Thymus (tissue), 11 donors: ENCODE measurements around the gene COPS7B. TPM values are rescaled to one million over a fixed set of nuclear protein-coding genes. Genes with fewer than 3 reads are reported as not detected.
A peak's percentile ranks its signal among the peaks of the same experiment; 100 is the strongest.

Source experiments
- DNase-seq, 9 donors: peaks; one replicate each; pipeline ENCODE4 v3.0.0-alpha.2; 2013; ENCODE audit warnings: low spot score in 9 of 9, low read depth in 6 of 9, missing footprints in 1 of 9
- H3K27ac ChIP-seq, 2 donors: one replicate each; pipeline ENCODE4 v1.5.1; 2013; ENCODE audit warnings: control low read depth in 1 of 2, low read depth in 1 of 2, low read length in 1 of 2, mild to moderate bottlenecking in 1 of 2, moderate library complexity in 1 of 2
- H3K27me3 ChIP-seq, 2 donors: one replicate each; pipeline ENCODE4 v1.5.1; 2013; ENCODE audit warnings: low read length in 1 of 2; ENCODE audit not compliant: control insufficient read depth in 2 of 2, insufficient read depth in 1 of 2
- H3K36me3 ChIP-seq, 2 donors: one replicate each; pipeline ENCODE4 v1.5.1; 2013; ENCODE audit warnings: low read length in 1 of 2, mild to moderate bottlenecking in 1 of 2, moderate library complexity in 1 of 2; ENCODE audit not compliant: control insufficient read depth in 2 of 2, insufficient read depth in 2 of 2
- H3K4me1 ChIP-seq, 2 donors: one replicate each; pipeline ENCODE4 v1.5.1; 2013; ENCODE audit warnings: low read length in 2 of 2; ENCODE audit not compliant: control insufficient read depth in 2 of 2, insufficient read depth in 2 of 2
- H3K4me3 ChIP-seq, 2 donors: one replicate each; pipeline ENCODE4 v1.5.1; 2013; ENCODE audit warnings: low read length in 2 of 2, control low read depth in 1 of 2, mild to moderate bottlenecking in 1 of 2
- H3K9me3 ChIP-seq, 2 donors: one replicate each; pipeline ENCODE4 v1.5.1; 2013; ENCODE audit warnings: low read length in 1 of 2, mild to moderate bottlenecking in 1 of 2; ENCODE audit not compliant: control insufficient read depth in 2 of 2, insufficient read depth in 1 of 2
- WGBS: extraction: QIAGEN DNeasy Blood & Tissue Kit; methylation state at CpG from one replicate; pipeline ENCODE4 v1.1.7; 2013; 5-methylcytosine and 5-hydroxymethylcytosine counted together
- polyA plus RNA-seq: library from polyadenylated mRNA; stranded (reverse); fragments of 200-250 nt; gene quantifications from one replicate; pipeline ENCODE4 v1.2.3, GENCODE V29; 2013
- total RNA-seq: library from RNA; stranded (reverse); fragments of 120-200 nt; gene quantifications from one replicate; pipeline ENCODE4 v1.2.4, GENCODE V29; 2013
- donor health status: healthy.

COPS7B gene
- total and polyA plus RNA-seq, 2 donors = 18.6 to 29.0 TPM

DNA sequence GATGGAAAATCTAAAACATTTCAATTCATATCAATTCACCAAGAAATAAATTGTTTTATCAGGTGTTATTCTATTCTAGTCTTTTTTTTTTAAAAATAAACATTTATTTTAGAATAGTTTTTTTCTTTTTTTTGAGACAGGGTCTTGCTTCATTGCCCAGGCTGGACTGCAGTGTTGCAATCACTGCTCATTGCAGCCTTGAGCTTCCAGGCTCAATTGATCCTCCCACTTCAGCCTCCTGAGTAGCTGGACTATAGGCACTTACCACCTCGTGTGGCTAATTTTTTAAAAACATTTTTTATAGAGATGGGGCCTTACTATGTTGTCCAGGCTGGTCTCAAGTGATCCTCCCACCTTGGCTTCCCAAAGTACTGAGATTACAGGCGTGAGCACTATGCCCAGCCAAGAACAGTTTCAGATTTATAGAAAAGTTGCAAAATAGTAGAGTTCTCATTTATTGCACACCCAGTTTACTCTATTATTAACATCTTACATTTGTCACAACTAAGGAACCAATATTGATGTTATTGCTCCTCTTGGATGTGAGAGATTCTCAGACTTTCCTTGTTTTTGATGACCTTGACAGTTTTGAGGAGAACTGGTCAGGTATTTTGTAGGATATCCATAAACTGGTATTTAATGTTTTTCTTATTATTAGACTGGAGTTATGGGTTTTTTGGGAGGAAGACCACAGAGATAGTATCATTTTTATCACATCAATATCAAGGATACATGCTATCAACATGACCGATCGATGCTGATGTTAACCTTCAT lies 35.0 kb upstream of the COPS7B start:
- DNase-seq = no peak
- no peak overlapping the region for H3K4me3 ChIP-seq
- WGBS = 99% methylated on average over 4 of the region's 4 CpGs

GRCh38 chr2:231752061-231752460 lies 34.2 kb upstream of the COPS7B start:
- WGBS = 49% methylated on average over 2 of the region's 2 CpGs
- peak overlapping the region in 1 of 2 donors; percentile 86 for H3K27ac ChIP-seq
- peak in 5 of 9 donors; percentile 49 to 85 (median 61) for DNase-seq
- no peaks in the 10 kb centered on the region for H3K27me3 ChIP-seq
- peaks cover 17 to 49% of the 10 kb centered on the region in 2 donors for H3K4me1 ChIP-seq
- no peak overlapping the region for H3K4me3 ChIP-seq
- no peaks in the 10 kb centered on the region for H3K9me3 ChIP-seq
- no peaks in the 10 kb centered on the region for H3K36me3 ChIP-seq

More for the DNA sequence above, 35.0 kb upstream of the COPS7B start:
- Histone ChIP-seq H3K27me3 (no peaks in the 10 kb centered on the region), H3K36me3 (no peaks in the 10 kb centered on the region), H3K9me3 (no peaks in the 10 kb centered on the region), H3K4me1 (peaks cover 11 to 43% of the 10 kb centered on the region in 2 donors), H3K27ac (peak overlapping the region in 1 of 2 donors; percentile 86)

DNA sequence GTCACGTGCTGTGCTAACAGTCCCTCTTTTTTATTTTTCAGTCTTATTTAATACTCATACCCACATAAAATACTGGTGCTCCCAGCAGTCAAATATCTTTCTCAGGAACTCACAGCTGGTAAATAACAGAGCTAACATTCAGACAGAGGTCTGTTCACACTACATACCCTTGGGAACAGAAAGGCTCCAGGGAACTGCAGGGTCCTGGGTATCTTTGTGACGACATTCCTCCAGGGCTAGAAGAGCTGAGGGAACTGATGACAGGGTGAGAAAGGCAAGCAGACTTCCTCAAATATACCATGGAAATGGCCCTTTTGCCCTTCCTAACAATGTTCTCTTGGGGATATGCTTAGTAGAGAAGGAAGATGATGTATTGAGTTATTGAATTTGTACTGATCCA lies 24.5 kb upstream of the COPS7B start:
- WGBS = 95% methylated on average over 2 of the region's 2 CpGs
- H3K9me3 ChIP-seq = no peaks in the 10 kb centered on the region
- H3K4me3 ChIP-seq = no peak overlapping the region
- no peak for DNase-seq
- peaks cover 14 to 19% of the 10 kb centered on the region in 2 donors for H3K4me1 ChIP-seq
- H3K36me3 ChIP-seq = no peaks in the 10 kb centered on the region
- no peaks in the 10 kb centered on the region for H3K27me3 ChIP-seq
- no peak overlapping the region for H3K27ac ChIP-seq

GRCh38 chr2:231764124-231764523 lies 22.1 kb upstream of the COPS7B start:
- Histone ChIP-seq H3K27ac (no peak overlapping the region), H3K4me3 (no peak overlapping the region), H3K27me3 (no peaks in the 10 kb centered on the region), H3K4me1 (peaks cover 13 to 17% of the 10 kb centered on the region in 2 donors), H3K9me3 (no peaks in the 10 kb centered on the region), H3K36me3 (no peaks in the 10 kb centered on the region)
- DNase-seq = no peak

DNA sequence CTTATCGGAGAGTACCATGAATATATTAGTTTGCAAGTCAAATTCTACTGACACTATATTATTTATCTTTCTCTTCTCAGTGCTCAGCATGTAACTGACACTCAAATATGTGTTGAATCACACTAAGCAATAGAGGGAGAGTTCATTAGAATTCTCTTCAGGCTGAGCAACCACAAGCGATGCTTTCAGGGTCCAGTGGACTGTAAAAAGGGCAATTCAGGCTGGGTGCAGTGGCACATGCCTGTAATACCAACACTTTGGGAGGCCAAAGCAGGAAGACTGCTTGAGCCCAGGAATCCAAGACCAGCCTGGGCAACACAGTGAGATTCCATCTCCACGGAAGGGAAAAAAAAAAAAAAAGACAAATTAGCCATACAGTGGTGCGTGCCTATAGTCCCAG lies 21.5 kb upstream of the COPS7B start:
- no peak for DNase-seq
- Histone ChIP-seq H3K4me3 (no peak overlapping the region), H3K9me3 (no peaks in the 10 kb centered on the region), H3K27me3 (no peaks in the 10 kb centered on the region), H3K4me1 (peaks cover 13 to 17% of the 10 kb centered on the region in 2 donors), H3K27ac (peak overlapping the region in 1 of 2 donors; percentile 67), H3K36me3 (no peaks in the 10 kb centered on the region)
- WGBS = 96% methylated on average over 4 of the region's 4 CpGs

DNA sequence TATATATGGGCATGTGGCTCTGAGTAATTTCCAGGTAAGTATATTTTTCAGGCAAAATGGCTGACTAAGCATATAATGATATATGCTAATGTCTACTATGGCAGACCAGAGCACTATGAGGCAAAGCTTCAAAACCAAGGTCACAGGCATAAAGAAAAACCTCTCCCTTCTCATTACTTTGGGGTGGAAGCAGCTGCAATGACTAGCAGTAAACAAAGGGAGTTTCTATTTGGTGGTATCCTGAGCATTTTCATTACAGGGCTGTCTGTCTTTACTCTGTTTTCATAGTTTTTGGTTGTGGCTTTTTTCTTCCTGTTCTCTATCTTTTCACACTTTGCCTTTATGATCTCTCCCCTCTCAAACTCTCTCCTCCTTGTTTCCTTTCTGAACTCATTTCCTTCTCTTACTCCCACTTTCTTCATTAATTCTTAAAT lies 20.7 kb upstream of the COPS7B start:
- H3K4me3 ChIP-seq = no peak overlapping the region
- H3K27me3 ChIP-seq = no peaks in the 10 kb centered on the region
- no peaks in the 10 kb centered on the region for H3K9me3 ChIP-seq
- peak overlapping the region; percentile 56 to 67 for H3K27ac ChIP-seq
- H3K36me3 ChIP-seq = no peaks in the 10 kb centered on the region
- peaks cover 13 to 17% of the 10 kb centered on the region in 2 donors for H3K4me1 ChIP-seq
- DNase-seq = peak in 3 of 9 donors; percentile 32 to 63 (median 36)

GRCh38 chr2:231769170-231770136 lies 16.8 kb upstream of the COPS7B start:
- WGBS = 78% methylated on average over 6 of the region's 6 CpGs
- Histone ChIP-seq H3K36me3 (no peaks in the 10 kb centered on the region), H3K27ac (no peak overlapping the region), H3K4me3 (no peak overlapping the region), H3K4me1 (peaks cover 11 to 17% of the 10 kb centered on the region in 2 donors), H3K9me3 (no peaks in the 10 kb centered on the region), H3K27me3 (no peaks in the 10 kb centered on the region)
- no peak for DNase-seq

DNA sequence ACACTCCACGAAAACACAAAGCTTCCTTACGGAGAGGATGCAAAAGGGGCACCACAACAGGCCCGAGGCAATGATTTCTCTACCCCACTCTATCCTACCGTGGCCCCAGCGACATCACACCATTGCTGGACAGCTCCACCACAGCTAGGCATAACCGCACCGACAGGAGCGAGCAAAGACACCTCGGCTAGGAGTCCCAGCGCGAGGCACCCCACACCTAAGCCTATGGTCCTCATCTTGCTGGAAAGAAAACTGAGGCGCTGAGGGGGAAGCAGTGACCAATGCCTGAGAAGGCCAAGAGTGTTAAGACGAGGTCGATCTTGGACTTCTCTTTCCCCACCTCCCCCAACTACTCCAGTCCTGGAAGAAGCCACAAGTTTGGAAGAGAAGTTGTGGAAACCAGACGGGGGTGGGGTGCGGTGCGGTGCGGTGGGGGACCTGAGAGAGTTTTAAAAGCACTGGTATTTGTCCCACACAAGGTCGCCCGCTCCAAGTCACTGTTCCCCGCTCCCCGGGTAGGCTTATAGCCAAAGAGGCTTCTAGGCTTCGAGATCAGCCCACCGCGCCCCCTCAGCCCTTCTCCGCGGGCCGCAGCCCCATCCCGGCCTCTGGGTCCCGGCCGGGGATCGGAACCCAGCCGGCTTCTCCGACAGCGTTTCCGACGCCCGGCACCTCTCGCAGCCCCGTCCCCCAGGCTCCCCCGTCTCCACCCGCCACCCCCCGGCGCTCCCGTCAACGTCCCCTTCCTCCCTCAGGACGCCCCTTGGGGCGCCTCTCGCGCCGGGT lies 5.9 kb upstream of the COPS7B start:
- Histone ChIP-seq H3K27me3 (peaks cover 0 to 7% of the 10 kb centered on the region in 2 donors), H3K27ac (no peak overlapping the region), H3K4me3 (peak overlapping the region; percentile 54 to 85), H3K36me3 (no peaks in the 10 kb centered on the region), H3K9me3 (peaks cover 0 to 3% of the 10 kb centered on the region in 2 donors), H3K4me1 (peaks cover 10 to 14% of the 10 kb centered on the region in 2 donors)
- peak in 3 of 9 donors; percentile 28 to 62 (median 42) for DNase-seq
- WGBS = 12% methylated on average over 51 of the region's 51 CpGs
